HEK293 (cell line): ENCODE results near the gene RNF227.

ENCODE experiments used
- SALL2 ChIP-seq: fragments of 450-650 bp; formaldehyde crosslinking; IDR thresholded peaks from 2 replicates; pipeline ENCODE4 v1.5.0; 2017; ENCODE audit warnings: missing biosample characterization, mild to moderate bottlenecking, missing genetic modification characterization, borderline replicate concordance
- ZNF138 ChIP-seq: fragments of 450-650 bp; formaldehyde crosslinking; IDR thresholded peaks from 2 replicates; pipeline ENCODE4 v1.5.1; 2016; ENCODE audit warnings: missing biosample characterization, missing genetic modification characterization, borderline replicate concordance
- ZNF2 ChIP-seq: fragments of 450-650 bp; formaldehyde crosslinking; IDR thresholded peaks from 2 replicates; pipeline ENCODE4 v1.5.1; 2016; ENCODE audit warnings: missing biosample characterization, missing genetic modification characterization
- ZNF274 ChIP-seq, 2 experiments: fragments of 200-500 bp in 1 of 2; fragments of 450-650 bp in 1 of 2; sonication (Bioruptor generic) in 1 of 2; formaldehyde crosslinking in 1 of 2; IDR thresholded peaks; 2 replicates each; pipeline versions ENCODE4 v1.5.1 to v1.6.1; 2014 to 2016; ENCODE audit warnings: borderline replicate concordance in 1 of 2, inconsistent platforms in 1 of 2, low read length in 1 of 2, missing biosample characterization in 1 of 2, missing genetic modification characterization in 1 of 2
- ZNF335 ChIP-seq: fragments of 450-650 bp; formaldehyde crosslinking; conservative IDR thresholded peaks from 2 replicates; pipeline ENCODE4 v1.5.1; 2016; ENCODE audit warnings: missing biosample characterization, missing genetic modification characterization
- ZNF560 ChIP-seq: fragments of 450-650 bp; formaldehyde crosslinking; IDR thresholded peaks from 2 replicates; pipeline ENCODE4 v1.5.1; 2017; ENCODE audit warnings: missing biosample characterization, missing genetic modification characterization, borderline replicate concordance
- ZNF660 ChIP-seq: fragments of 450-650 bp; IDR thresholded peaks from 2 replicates; pipeline ENCODE4 v1.5.1; 2018; ENCODE audit warnings: missing biosample characterization, mild to moderate bottlenecking, missing genetic modification characterization
- ZNF707 ChIP-seq: fragments of 450-650 bp; formaldehyde crosslinking; IDR thresholded peaks from 2 replicates; pipeline ENCODE4 v1.5.1; 2016; ENCODE audit warnings: missing biosample characterization, missing genetic modification characterization
- ZNF792 ChIP-seq: fragments of 450-650 bp; formaldehyde crosslinking; IDR thresholded peaks from 2 replicates; pipeline ENCODE4 v1.5.1; 2016; ENCODE audit warnings: missing biosample characterization, missing genetic modification characterization
- TF ChIP-seq, protein P1 (sequence below): fragments of 450-650 bp; formaldehyde crosslinking; IDR thresholded peaks from 2 replicates; pipeline ENCODE4 v1.5.1; 2016; ENCODE audit warnings: missing biosample characterization, missing genetic modification characterization
- TF ChIP-seq, protein P2 (sequence below): fragments of 450-650 bp; formaldehyde crosslinking; IDR thresholded peaks from 2 replicates; pipeline ENCODE4 v1.5.1; 2016; ENCODE audit warnings: missing biosample characterization, missing genetic modification characterization
- TF ChIP-seq, protein P3 (sequence below): fragments of 450-650 bp; formaldehyde crosslinking; IDR thresholded peaks from 2 replicates; pipeline ENCODE4 v1.5.1; 2016; ENCODE audit warnings: missing biosample characterization, missing genetic modification characterization

DNA sequence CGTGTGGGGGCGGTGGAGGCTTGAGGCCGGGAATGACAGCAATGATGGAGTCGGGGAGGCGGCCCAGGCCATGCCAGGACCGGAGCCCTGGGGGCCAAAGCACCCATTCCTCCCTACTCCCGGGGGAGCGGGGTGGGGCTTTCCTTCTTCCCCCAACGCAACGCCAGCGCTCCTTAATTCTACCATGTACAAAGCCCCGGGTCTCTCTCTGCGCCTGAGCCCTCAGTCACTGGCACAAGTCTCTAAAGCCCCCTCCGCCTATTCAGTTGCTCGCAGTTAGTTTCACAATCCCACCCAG is 245 bp upstream of the RNF227 start:
- TF ChIP-seq, protein P1, sequence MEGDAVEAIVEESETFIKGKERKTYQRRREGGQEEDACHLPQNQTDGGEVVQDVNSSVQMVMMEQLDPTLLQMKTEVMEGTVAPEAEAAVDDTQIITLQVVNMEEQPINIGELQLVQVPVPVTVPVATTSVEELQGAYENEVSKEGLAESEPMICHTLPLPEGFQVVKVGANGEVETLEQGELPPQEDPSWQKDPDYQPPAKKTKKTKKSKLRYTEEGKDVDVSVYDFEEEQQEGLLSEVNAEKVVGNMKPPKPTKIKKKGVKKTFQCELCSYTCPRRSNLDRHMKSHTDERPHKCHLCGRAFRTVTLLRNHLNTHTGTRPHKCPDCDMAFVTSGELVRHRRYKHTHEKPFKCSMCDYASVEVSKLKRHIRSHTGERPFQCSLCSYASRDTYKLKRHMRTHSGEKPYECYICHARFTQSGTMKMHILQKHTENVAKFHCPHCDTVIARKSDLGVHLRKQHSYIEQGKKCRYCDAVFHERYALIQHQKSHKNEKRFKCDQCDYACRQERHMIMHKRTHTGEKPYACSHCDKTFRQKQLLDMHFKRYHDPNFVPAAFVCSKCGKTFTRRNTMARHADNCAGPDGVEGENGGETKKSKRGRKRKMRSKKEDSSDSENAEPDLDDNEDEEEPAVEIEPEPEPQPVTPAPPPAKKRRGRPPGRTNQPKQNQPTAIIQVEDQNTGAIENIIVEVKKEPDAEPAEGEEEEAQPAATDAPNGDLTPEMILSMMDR = no peak
- TF ChIP-seq ZNF707 = no peak
- TF ChIP-seq ZNF274 (IDR thresholded peaks at IDR 0.05; ENCODE audit: low read length) = no peak
- TF ChIP-seq ZNF274 (tag by site-specific recombination; IDR thresholded peaks at IDR 0.05; ENCODE audit: borderline replicate concordance) = no peak
- TF ChIP-seq ZNF560 (tag by site-specific recombination) = no peak
- no peak for TF ChIP-seq SALL2 (tag by site-specific recombination)
- TF ChIP-seq ZNF792 (tag by site-specific recombination) = no peak
- no peak for TF ChIP-seq ZNF2
- TF ChIP-seq ZNF660 (tag by site-specific recombination) = 0 out of 2 replicates have a peak, but pooled peaks have one; percentile 12
- TF ChIP-seq, protein P2, sequence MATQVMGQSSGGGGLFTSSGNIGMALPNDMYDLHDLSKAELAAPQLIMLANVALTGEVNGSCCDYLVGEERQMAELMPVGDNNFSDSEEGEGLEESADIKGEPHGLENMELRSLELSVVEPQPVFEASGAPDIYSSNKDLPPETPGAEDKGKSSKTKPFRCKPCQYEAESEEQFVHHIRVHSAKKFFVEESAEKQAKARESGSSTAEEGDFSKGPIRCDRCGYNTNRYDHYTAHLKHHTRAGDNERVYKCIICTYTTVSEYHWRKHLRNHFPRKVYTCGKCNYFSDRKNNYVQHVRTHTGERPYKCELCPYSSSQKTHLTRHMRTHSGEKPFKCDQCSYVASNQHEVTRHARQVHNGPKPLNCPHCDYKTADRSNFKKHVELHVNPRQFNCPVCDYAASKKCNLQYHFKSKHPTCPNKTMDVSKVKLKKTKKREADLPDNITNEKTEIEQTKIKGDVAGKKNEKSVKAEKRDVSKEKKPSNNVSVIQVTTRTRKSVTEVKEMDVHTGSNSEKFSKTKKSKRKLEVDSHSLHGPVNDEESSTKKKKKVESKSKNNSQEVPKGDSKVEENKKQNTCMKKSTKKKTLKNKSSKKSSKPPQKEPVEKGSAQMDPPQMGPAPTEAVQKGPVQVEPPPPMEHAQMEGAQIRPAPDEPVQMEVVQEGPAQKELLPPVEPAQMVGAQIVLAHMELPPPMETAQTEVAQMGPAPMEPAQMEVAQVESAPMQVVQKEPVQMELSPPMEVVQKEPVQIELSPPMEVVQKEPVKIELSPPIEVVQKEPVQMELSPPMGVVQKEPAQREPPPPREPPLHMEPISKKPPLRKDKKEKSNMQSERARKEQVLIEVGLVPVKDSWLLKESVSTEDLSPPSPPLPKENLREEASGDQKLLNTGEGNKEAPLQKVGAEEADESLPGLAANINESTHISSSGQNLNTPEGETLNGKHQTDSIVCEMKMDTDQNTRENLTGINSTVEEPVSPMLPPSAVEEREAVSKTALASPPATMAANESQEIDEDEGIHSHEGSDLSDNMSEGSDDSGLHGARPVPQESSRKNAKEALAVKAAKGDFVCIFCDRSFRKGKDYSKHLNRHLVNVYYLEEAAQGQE (tag by site-specific recombination) = no peak
- peak; percentile 84 for TF ChIP-seq ZNF335 (tag by site-specific recombination)
- no peak for TF ChIP-seq ZNF138 (tag by site-specific recombination)
- TF ChIP-seq, protein P3, sequence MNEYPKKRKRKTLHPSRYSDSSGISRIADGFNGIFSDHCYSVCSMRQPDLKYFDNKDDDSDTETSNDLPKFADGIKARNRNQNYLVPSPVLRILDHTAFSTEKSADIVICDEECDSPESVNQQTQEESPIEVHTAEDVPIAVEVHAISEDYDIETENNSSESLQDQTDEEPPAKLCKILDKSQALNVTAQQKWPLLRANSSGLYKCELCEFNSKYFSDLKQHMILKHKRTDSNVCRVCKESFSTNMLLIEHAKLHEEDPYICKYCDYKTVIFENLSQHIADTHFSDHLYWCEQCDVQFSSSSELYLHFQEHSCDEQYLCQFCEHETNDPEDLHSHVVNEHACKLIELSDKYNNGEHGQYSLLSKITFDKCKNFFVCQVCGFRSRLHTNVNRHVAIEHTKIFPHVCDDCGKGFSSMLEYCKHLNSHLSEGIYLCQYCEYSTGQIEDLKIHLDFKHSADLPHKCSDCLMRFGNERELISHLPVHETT (tag by site-specific recombination) = 0 out of 2 replicates have a peak, but pooled peaks have one; percentile 14
